NCI-H2196 treated with DMSO at 0.1 percent for 48 hours (cell line): Measurements from ENCODE around the gene HTRA2.
A peak's percentile ranks its signal among the peaks of the same experiment; 100 is the strongest.

Experiments used
- DNase-seq: peaks from one replicate; lab custom pipeline; 2025; ENCODE audit not compliant: unreplicated experiment; lab: John Stamatoyannopoulos, UW

Gene HTRA2

GRCh38 chr2:74499940-74500577 lies 29.7 kb upstream of the HTRA2 start:
- no peak for DNase-seq

GRCh38 chr2:74500578-74500946 lies 29.2 kb upstream of the HTRA2 start:
- DNase-seq = no peak

- DNase-seq = no peak
Observed at GRCh38 chr2:74501335-74502071, 28.2 kb upstream of the HTRA2 start.

GRCh38 chr2:74502147-74502719 lies 27.5 kb upstream of the HTRA2 start:
- no peak for DNase-seq

GRCh38 chr2:74502720-74503505 lies 26.8 kb upstream of the HTRA2 start:
- DNase-seq = no peak

GRCh38 chr2:74503506-74504475 lies 25.9 kb upstream of the HTRA2 start:
- no peak for DNase-seq

GRCh38 chr2:74504591-74504990 lies 25.1 kb upstream of the HTRA2 start:
- DNase-seq = no peak

GRCh38 chr2:74505448-74506246 lies 24.1 kb upstream of the HTRA2 start:
- DNase-seq = no peak

- peak; percentile 81 for DNase-seq
Observed at GRCh38 chr2:74507145-74507925, 22.4 kb upstream of the HTRA2 start, which contains the start of gene PCGF1. Gene PCGF1, minus strand, starts transcription at chr2:74507695. Its CDS starts 27 bp downstream, at chr2:74507668.

- DNase-seq = no peak
Observed at GRCh38 chr2:74507926-74508520, 21.7 kb upstream of the HTRA2 start.

GRCh38 chr2:74510272-74510671 lies 19.5 kb upstream of the HTRA2 start:
- no peak for DNase-seq

- DNase-seq = no peak
Observed at GRCh38 chr2:74511104-74511989, 18.4 kb upstream of the HTRA2 start.

- no peak for DNase-seq
Observed at GRCh38 chr2:74512744-74513604, 16.8 kb upstream of the HTRA2 start.

- DNase-seq = no peak
Observed at GRCh38 chr2:74513605-74514367, 15.9 kb upstream of the HTRA2 start.

GRCh38 chr2:74514368-74515270 lies 15.1 kb upstream of the HTRA2 start, which contains the start of gene TLX2:
Gene TLX2, plus strand, starts transcription at chr2:74514450. Its CDS starts 357 bp downstream, at chr2:74514807.
- no peak for DNase-seq
